HepG2 (cell line): Measurements from ENCODE around the gene HSD3B7. TPM values are rescaled to one million over a fixed set of nuclear protein-coding genes. Genes with fewer than 3 reads are reported as not detected.

Experiments used
- ATAC-seq: fragments of 200-7000 bp; cut with Tn5 transposase; 3 replicates; pipeline ENCODE4 v1.9.1; 2020; ENCODE audit warnings: mild to moderate bottlenecking, moderate library complexity
- BruUV-seq: library from RNA; stranded (reverse); fragments of 400-500 nt; replicated peaks from 2 replicates; lab custom pipeline; 2021; lab: Mats Ljungman, UMichigan
- CTCF ChIA-PET: fragments of 300-600 bp; formaldehyde crosslinking; extraction: SDS; loops from one replicate; lab custom pipeline; 2021; ENCODE audit warnings: low total read pairs, inconsistent platforms, low intra/inter-chr PET ratio; lab: Yijun Ruan, JAX
- POLR2A ChIA-PET: fragments of 350-600 bp; sonication (Branson Sonifier 250); formaldehyde crosslinking; loops from one replicate; lab custom pipeline; 2020; ENCODE audit warnings: antibody characterized with exemption, inconsistent platforms; lab: Yijun Ruan, JAX
- DNase-seq: peaks from one replicate; pipeline ENCODE4 v3.0.0-alpha.2; 2015; ENCODE audit warnings: low spot score
- FAIRE-seq: peaks from 3 replicates; lab custom pipeline; 2011; peaks lifted over from hg19 to GRCh38; lab: Jason Lieb, UNC
- H2AFZ ChIP-seq: one replicate; pipeline ENCODE4 v1.6.1; 2011; ENCODE audit warnings: low read length, inconsistent platforms
- H3K27ac ChIP-seq: fragments of 300-600 bp; 3 replicates; pipeline ENCODE4 v1.8.0; 2011; ENCODE audit warnings: mixed run types, mild to moderate bottlenecking, mixed read lengths, low read length, inconsistent platforms; ENCODE audit not compliant: insufficient read depth; ENCODE audit errors: extremely low read length
- H3K27me3 ChIP-seq, 2 experiments: fragments of 200-600 bp in 1 of 2; 2 replicates in 1 of 2; 3 replicates in 1 of 2; pipeline versions ENCODE4 v1.6.0 to v1.8.0; 2011; ENCODE audit warnings: low read length in 2 of 2, mild to moderate bottlenecking in 2 of 2, moderate library complexity in 2 of 2, inconsistent platforms in 1 of 2; ENCODE audit not compliant: insufficient read depth in 2 of 2, control insufficient read depth in 1 of 2
- H3K36me3 ChIP-seq, 2 experiments: fragments of 200-600 bp in 1 of 2; replicated peaks in 1 of 2; 2 replicates in 1 of 2; 3 replicates in 1 of 2; pipeline versions ENCODE4 v1.5.1 to v1.8.0; 2011; ENCODE audit warnings: low read length in 2 of 2, inconsistent platforms in 1 of 2; ENCODE audit not compliant: insufficient read depth in 2 of 2, control insufficient read depth in 1 of 2
- H3K4me1 ChIP-seq: 2 replicates; pipeline ENCODE4 v1.5.1; 2012; ENCODE audit warnings: low read length, inconsistent platforms; ENCODE audit not compliant: insufficient read depth
- H3K4me2 ChIP-seq: 2 replicates; pipeline ENCODE4 v1.6.0; 2011; ENCODE audit warnings: low read depth, low read length, inconsistent platforms
- H3K4me3 ChIP-seq, 3 experiments: fragments of 200-600 bp in 1 of 3; sonication (generic), shearing (Covaris generic) in 1 of 3; replicated peaks in 1 of 3; 2 replicates each; pipeline ENCODE4 v1.5.1; 2011 to 2016; ENCODE audit warnings: low read length in 3 of 3, inconsistent platforms in 2 of 3, low read depth in 2 of 3, mild to moderate bottlenecking in 2 of 3, control low read depth in 1 of 3, mixed read lengths in 1 of 3; ENCODE audit not compliant: insufficient read depth in 1 of 3
- H3K79me2 ChIP-seq: one replicate; pipeline ENCODE4 v1.6.1; 2011; ENCODE audit warnings: low read length, inconsistent platforms; ENCODE audit not compliant: insufficient read depth
- H3K9ac ChIP-seq: 2 replicates; pipeline ENCODE4 v1.6.0; 2011; ENCODE audit warnings: mild to moderate bottlenecking, low read depth, low read length, inconsistent platforms; ENCODE audit not compliant: insufficient read depth
- H3K9me3 ChIP-seq: 2 replicates; pipeline ENCODE4 v1.5.1; 2012; ENCODE audit warnings: mild to moderate bottlenecking, low read length
- H4K20me1 ChIP-seq: 2 replicates; pipeline ENCODE4 v1.6.0; 2011; ENCODE audit warnings: inconsistent platforms, mild to moderate bottlenecking, low read length, moderate library complexity; ENCODE audit not compliant: insufficient read depth
- EHMT2 ChIP-seq: fragments of 200-600 bp; sonication (generic); IDR thresholded peaks from 2 replicates; pipeline ENCODE4 v1.7.0; 2017; ENCODE audit warnings: antibody characterized with exemption, low read depth, low read length, borderline replicate concordance
- ONECUT2 ChIP-seq: sonication (generic); formaldehyde crosslinking; IDR thresholded peaks from 2 replicates; pipeline ENCODE4 v1.4.0; 2020; ENCODE audit warnings: missing genetic modification reagents
- RFX5 ChIP-seq: IDR thresholded peaks from 2 replicates; pipeline ENCODE4 v1.6.1; 2011; ENCODE audit warnings: low read depth, low read length, improper control_type of control experiment
- ZFP36L1 ChIP-seq: sonication (generic); formaldehyde crosslinking; IDR thresholded peaks from 2 replicates; pipeline ENCODE4 v1.8.0; 2022; ENCODE audit warnings: mild to moderate bottlenecking, missing genetic modification reagents, moderate library complexity
- ZNF138 ChIP-seq: sonication (generic); formaldehyde crosslinking; IDR thresholded peaks from 2 replicates; pipeline ENCODE4 v1.5.0; 2020; ENCODE audit warnings: mild to moderate bottlenecking, low read depth, missing genetic modification reagents
- ZNF260 ChIP-seq: sonication (generic); formaldehyde crosslinking; IDR thresholded peaks from 2 replicates; pipeline ENCODE4 v1.4.0; 2020; ENCODE audit warnings: missing genetic modification reagents, low read depth, mild to moderate bottlenecking, borderline replicate concordance
- ZNF264 ChIP-seq: sonication (generic); formaldehyde crosslinking; IDR thresholded peaks from 2 replicates; pipeline ENCODE4 v1.4.0; 2020; ENCODE audit warnings: missing genetic modification reagents
- ZNF441 ChIP-seq: sonication (generic); formaldehyde crosslinking; IDR thresholded peaks from 2 replicates; pipeline ENCODE4 v1.7.0; 2021; ENCODE audit warnings: missing genetic modification reagents, borderline replicate concordance
- ZNF768 ChIP-seq: sonication (generic); formaldehyde crosslinking; IDR thresholded peaks from 2 replicates; pipeline ENCODE4 v1.4.0; 2020; ENCODE audit warnings: missing genetic modification reagents
- WGBS: methylation state at CpG from one replicate; pipeline ENCODE4 v1.1.6; 2017; ENCODE audit warnings: low lambda C conversion rate; 5-methylcytosine and 5-hydroxymethylcytosine counted together
- in situ Hi-C: cut with HindIII; loops from 2 replicates; pipeline ENCODE4 v1.10.0; 2017; ENCODE audit warnings: low pct_unique_long_range_greater_than_20kb; ENCODE audit not compliant: extremely low pct_ligation_motif_present
- intact Hi-C: fragments of 100-400 bp; cut with micrococcal nuclease; formaldehyde crosslinking; loops from one replicate; pipeline ENCODE4 v1.10.0; 2022; ENCODE audit not compliant: unreplicated experiment
- polyA plus RNA-seq, 8 experiments: library from polyadenylated mRNA; depleted of rRNA in 3 of 8; stranded (reverse) in 7 of 8; unstranded in 1 of 8; fragments of >200 nt; fragmentation: Illumina TruSeq in 4 of 8; extraction: Trizol in 4 of 8; gene quantifications; 2 replicates each; pipeline versions ENCODE4 v1.2.1 to v1.2.3, GENCODE V29; 2011 to 2016; ENCODE audit warnings: low read depth in 4 of 8, missing spikeins in 1 of 8, mixed read lengths in 1 of 8; ENCODE audit not compliant: insufficient read depth in 1 of 8
- total RNA-seq, 5 experiments: library from RNA; depleted of rRNA; stranded (reverse); fragments of >200 nt; fragmentation: Illumina TruSeq; extraction: Trizol; gene quantifications; 2 replicates each; pipeline ENCODE4 v1.2.3, GENCODE V29; 2016; ENCODE audit warnings: low read depth in 1 of 5
- TF ChIP-seq, protein P1 (sequence below): sonication (generic); formaldehyde crosslinking; IDR thresholded peaks from 2 replicates; pipeline ENCODE4 v1.4.0; 2020; ENCODE audit warnings: missing genetic modification reagents
- TF ChIP-seq, protein P2 (sequence below): sonication (generic); formaldehyde crosslinking; IDR thresholded peaks from 2 replicates; pipeline ENCODE4 v1.4.0; 2020; ENCODE audit warnings: mild to moderate bottlenecking, missing genetic modification reagents
- TF ChIP-seq, protein P3 (sequence below): sonication (generic); formaldehyde crosslinking; conservative IDR thresholded peaks from 2 replicates; pipeline ENCODE4 v1.4.0; 2020; ENCODE audit warnings: missing genetic modification reagents
- TF ChIP-seq, protein P4 (sequence below): sonication (generic); formaldehyde crosslinking; IDR thresholded peaks from 2 replicates; pipeline ENCODE4 v1.4.0; 2020; ENCODE audit warnings: missing genetic modification reagents
- TF ChIP-seq, protein P5 (sequence below): fragments of 450-650 bp; IDR thresholded peaks from 2 replicates; pipeline ENCODE4 v1.6.1; 2017

Gene HSD3B7
- total and polyA plus RNA-seq, 2 of the 13 experiments (the other 11 are each of a cell fraction or from before 2014, with no cell fraction given): 32.9 to 69.7 TPM

DNA sequence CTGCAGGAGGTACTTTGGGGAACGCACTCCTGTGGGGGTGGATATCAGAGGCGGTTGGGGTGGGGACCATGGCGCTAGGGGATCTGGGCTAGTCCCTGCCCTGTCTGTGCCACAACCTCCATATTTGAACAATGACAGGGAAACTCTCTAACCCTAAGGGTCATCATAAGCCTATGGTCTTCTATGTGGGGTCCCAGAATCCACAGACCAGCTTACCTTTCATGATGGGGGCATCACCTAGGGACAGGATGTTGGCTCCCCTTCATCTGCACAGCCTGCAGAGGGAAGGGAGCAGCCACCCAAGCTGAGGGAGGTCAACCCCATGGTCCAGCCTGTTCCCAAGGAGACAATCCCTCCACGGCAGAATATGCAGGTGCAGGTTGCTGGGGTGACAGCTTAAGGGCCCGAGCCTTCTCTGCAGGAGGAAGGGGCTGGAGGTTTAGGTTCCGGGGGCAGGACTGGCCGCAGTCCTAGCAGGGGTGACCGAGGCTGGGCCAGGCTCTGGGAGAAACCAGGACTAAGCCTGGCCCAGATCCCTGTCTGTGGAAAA is 34.4 kb upstream of the HSD3B7 start (continued):
- TF ChIP-seq, protein P1, sequence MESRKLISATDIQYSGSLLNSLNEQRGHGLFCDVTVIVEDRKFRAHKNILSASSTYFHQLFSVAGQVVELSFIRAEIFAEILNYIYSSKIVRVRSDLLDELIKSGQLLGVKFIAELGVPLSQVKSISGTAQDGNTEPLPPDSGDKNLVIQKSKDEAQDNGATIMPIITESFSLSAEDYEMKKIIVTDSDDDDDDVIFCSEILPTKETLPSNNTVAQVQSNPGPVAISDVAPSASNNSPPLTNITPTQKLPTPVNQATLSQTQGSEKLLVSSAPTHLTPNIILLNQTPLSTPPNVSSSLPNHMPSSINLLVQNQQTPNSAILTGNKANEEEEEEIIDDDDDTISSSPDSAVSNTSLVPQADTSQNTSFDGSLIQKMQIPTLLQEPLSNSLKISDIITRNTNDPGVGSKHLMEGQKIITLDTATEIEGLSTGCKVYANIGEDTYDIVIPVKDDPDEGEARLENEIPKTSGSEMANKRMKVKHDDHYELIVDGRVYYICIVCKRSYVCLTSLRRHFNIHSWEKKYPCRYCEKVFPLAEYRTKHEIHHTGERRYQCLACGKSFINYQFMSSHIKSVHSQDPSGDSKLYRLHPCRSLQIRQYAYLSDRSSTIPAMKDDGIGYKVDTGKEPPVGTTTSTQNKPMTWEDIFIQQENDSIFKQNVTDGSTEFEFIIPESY: peak; percentile 53
- TF ChIP-seq, protein P2, sequence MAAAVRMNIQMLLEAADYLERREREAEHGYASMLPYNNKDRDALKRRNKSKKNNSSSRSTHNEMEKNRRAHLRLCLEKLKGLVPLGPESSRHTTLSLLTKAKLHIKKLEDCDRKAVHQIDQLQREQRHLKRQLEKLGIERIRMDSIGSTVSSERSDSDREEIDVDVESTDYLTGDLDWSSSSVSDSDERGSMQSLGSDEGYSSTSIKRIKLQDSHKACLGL (CRISPR knock-in tag): peak; percentile 1; the same call in 1 of the 2 replicates
- TF ChIP-seq ZNF138 (CRISPR knock-in tag): no peak; the same call in 1 of the 2 replicates

DNA sequence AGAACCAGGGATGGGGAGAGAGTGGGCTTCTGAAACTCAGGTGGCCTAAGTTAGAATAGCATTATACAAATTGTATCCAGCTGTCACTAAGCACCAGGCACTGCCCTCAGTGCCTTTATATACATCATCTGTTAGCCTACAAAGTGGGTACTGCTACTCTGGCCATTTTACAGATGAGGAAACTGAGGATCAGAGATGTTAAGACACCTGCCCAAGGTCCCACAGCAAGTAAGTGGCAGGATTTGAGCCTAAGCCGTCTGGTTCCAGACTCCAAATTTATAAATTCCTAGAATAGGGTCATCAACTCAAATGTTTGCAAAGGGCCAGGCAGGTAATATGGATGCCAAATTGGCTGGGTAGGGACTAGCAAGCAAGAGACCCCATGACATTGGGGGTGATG is 33.8 kb upstream of the HSD3B7 start:
- H2AFZ ChIP-seq: no peak overlapping the region
- no peak for FAIRE-seq
- DNase-seq: no peak
- peaks cover 5% of the 10 kb centered on the region for H3K79me2 ChIP-seq
- 100% methylated on average over 1 of the region's 1 CpG for WGBS
- no peaks in the 10 kb centered on the region for H4K20me1 ChIP-seq
- intact Hi-C loops: loop anchor here (10.0 kb wide), 2 partner anchors 144 to 194 kb away; partner anchors contain the start of gene VKORC1
- H3K4me3 ChIP-seq: no peak overlapping the region
- H3K9me3 ChIP-seq: no peaks in the 10 kb centered on the region
- H3K27me3 ChIP-seq: no peaks in the 10 kb centered on the region; a peak in 1 of 5 replicates
- POLR2A ChIA-PET: interaction anchor here (1.5 kb wide), 1 partner anchor 191 kb away, joined by 5 read pairs; no protein-coding TSS in a partner anchor
- H3K27ac ChIP-seq: no peak overlapping the region
- no peak overlapping the region for H3K9ac ChIP-seq
- H3K4me2 ChIP-seq: 0 out of 2 replicates have a peak overlapping the region, but pooled peaks have one; percentile 98
- BruUV-seq: no TSS peak
- H3K4me1 ChIP-seq: peaks cover 58% of the 10 kb centered on the region
- CTCF ChIA-PET: no interaction called here
- ATAC-seq: no peak
- 0 out of 5 replicates have a peak, but pooled peaks cover 0 to 4% of the 10 kb centered on the region in 2 experiments for H3K36me3 ChIP-seq
- in situ Hi-C loops: no loop called here
- TF ChIP-seq ONECUT2: no peak
- TF ChIP-seq, protein P3, sequence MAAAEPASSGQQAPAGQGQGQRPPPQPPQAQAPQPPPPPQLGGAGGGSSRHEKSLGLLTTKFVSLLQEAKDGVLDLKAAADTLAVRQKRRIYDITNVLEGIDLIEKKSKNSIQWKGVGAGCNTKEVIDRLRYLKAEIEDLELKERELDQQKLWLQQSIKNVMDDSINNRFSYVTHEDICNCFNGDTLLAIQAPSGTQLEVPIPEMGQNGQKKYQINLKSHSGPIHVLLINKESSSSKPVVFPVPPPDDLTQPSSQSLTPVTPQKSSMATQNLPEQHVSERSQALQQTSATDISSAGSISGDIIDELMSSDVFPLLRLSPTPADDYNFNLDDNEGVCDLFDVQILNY (CRISPR knock-in tag): no peak
- no peak for TF ChIP-seq ZNF441
- no peak for TF ChIP-seq ZNF264
- TF ChIP-seq ZNF260 (CRISPR knock-in tag): no peak
- TF ChIP-seq, protein P2 (CRISPR knock-in tag): no peak
- no peak for TF ChIP-seq RFX5
- TF ChIP-seq, protein P4, sequence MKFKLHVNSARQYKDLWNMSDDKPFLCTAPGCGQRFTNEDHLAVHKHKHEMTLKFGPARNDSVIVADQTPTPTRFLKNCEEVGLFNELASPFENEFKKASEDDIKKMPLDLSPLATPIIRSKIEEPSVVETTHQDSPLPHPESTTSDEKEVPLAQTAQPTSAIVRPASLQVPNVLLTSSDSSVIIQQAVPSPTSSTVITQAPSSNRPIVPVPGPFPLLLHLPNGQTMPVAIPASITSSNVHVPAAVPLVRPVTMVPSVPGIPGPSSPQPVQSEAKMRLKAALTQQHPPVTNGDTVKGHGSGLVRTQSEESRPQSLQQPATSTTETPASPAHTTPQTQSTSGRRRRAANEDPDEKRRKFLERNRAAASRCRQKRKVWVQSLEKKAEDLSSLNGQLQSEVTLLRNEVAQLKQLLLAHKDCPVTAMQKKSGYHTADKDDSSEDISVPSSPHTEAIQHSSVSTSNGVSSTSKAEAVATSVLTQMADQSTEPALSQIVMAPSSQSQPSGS (CRISPR knock-in tag): no peak
- TF ChIP-seq, protein P5, sequence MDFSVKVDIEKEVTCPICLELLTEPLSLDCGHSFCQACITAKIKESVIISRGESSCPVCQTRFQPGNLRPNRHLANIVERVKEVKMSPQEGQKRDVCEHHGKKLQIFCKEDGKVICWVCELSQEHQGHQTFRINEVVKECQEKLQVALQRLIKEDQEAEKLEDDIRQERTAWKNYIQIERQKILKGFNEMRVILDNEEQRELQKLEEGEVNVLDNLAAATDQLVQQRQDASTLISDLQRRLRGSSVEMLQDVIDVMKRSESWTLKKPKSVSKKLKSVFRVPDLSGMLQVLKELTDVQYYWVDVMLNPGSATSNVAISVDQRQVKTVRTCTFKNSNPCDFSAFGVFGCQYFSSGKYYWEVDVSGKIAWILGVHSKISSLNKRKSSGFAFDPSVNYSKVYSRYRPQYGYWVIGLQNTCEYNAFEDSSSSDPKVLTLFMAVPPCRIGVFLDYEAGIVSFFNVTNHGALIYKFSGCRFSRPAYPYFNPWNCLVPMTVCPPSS: no peak
- TF ChIP-seq ZFP36L1 (CRISPR knock-in tag): no peak
- no peak for TF ChIP-seq EHMT2
- peak; percentile 77; the same call in 1 of the 2 replicates for TF ChIP-seq ZNF768
